ENCODE measurements around the gene SDC4.

The SDC4 gene

DNA sequence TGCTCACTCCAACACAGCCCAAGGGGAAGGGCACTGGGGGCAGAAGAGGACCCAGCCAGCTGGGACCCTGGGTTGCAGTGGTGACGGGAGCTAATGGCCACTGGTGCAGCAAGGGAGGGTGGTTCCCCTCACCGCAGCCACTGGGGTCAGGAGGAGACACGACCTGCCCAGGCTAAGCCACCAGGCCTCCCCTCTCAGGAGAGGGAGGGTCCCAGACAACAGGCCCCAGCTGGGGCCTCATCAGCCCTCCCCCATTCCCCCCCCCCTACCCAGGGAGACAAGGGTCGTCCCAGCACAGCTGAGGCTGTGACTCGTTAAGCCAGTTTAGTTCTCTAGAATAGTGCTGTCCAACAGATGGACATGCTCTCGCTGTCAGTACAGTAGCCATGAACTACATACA is 22.9 kb downstream of the SDC4 start:
- Histone ChIP-seq H3K36me3 (no peaks in the 10 kb centered on the region), H3K4me1 (ENCODE audit: control insufficient read depth in 1 of 2, insufficient read depth in 1 of 2, low read depth in 1 of 2, low read length in 1 of 2) (peaks cover 0 to 10% of the 10 kb centered on the region in 2 experiments), H3K27me3 (no peaks in the 10 kb centered on the region), H3K4me3 (ENCODE audit: low read depth in 1 of 2, low read length in 1 of 2) (no peak overlapping the region), H3K27ac (no peak overlapping the region), H3K9me3 (no peaks in the 10 kb centered on the region)
- no peak for TF ChIP-seq CTCF (IDR thresholded peaks at IDR 0.05)

DNA sequence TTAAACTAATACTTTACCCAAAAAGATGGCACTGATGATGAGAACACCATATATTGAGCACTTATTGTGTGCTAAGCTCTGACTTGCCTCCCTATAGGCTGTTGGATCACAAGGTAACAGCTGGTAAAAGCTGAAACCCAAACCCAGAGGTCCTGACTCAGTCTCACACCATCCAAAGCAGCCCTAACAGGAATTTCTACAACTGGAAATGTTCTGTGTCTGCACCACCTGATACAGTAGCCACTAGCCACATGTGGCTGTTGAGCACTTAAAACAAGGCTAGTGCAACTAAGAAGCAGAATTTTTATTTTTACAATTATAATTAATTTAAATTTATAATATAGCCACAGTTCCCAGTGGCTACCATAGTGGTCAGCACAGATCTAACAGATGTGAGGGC is 24.5 kb downstream of the SDC4 start:
- H3K27ac ChIP-seq = no peak overlapping the region
- H3K27me3 ChIP-seq = no peaks in the 10 kb centered on the region
- no peaks in the 10 kb centered on the region for H3K9me3 ChIP-seq
- peaks cover 8 to 19% of the 10 kb centered on the region in 2 experiments for H3K4me1 ChIP-seq (ENCODE audit: control insufficient read depth in 1 of 2, insufficient read depth in 1 of 2, low read depth in 1 of 2, low read length in 1 of 2)
- TF ChIP-seq CTCF (IDR thresholded peaks at IDR 0.05) = no peak
- no peaks in the 10 kb centered on the region for H3K36me3 ChIP-seq
- H3K4me3 ChIP-seq (ENCODE audit: low read depth in 1 of 2, low read length in 1 of 2) = no peak overlapping the region

- TF ChIP-seq CTCF (IDR thresholded peaks at IDR 0.05) = no peak
- Histone ChIP-seq H3K27ac (no peak overlapping the region), H3K4me1 (ENCODE audit: control insufficient read depth in 1 of 2, insufficient read depth in 1 of 2, low read depth in 1 of 2, low read length in 1 of 2) (peaks cover 9 to 19% of the 10 kb centered on the region in 2 experiments), H3K4me3 (ENCODE audit: low read depth in 1 of 2, low read length in 1 of 2) (no peak overlapping the region), H3K36me3 (no peaks in the 10 kb centered on the region), H3K27me3 (peaks cover 4% of the 10 kb centered on the region), H3K9me3 (no peaks in the 10 kb centered on the region)
Measured at GRCh38 chr20:45322952-45323383, 25.3 kb downstream of the SDC4 start.

DNA sequence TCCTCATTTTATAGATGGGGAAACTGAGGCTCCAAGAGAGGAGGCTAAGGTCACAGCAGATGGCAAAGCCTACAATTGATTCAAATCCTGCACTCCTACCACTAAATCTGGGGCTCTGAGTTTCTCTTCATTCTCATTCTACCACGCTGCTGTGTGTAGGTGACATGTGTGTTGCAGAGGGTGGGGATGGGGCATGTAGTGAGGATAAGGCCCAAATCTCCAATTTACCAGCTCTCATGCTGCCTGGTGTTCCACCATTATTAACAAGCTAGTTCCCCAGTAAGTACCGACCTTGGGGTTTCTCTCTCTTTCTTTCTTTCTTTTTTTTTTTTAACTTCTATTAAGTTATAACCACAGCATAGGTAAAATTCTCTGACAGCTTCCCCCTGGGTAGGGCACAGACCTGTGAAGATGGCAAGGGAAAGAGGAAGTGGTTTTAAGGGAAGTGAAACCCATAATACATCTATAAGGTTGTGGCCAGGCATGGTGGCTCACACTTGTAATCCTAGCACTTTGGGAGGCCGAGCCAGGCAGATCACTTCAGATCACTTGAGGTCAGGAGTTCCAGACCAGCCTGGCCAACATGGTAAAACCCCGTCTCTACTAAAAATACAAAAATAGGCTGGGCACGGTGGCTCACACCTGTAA is 27.2 kb downstream of the SDC4 start:
- Histone ChIP-seq H3K4me1 (ENCODE audit: control insufficient read depth in 1 of 2, insufficient read depth in 1 of 2, low read depth in 1 of 2, low read length in 1 of 2) (peaks cover 9 to 19% of the 10 kb centered on the region in 2 experiments), H3K36me3 (no peaks in the 10 kb centered on the region), H3K4me3 (ENCODE audit: low read depth in 1 of 2, low read length in 1 of 2) (no peak overlapping the region), H3K27ac (peak overlapping the region; percentile 52), H3K9me3 (no peaks in the 10 kb centered on the region), H3K27me3 (peaks cover 23% of the 10 kb centered on the region)
- TF ChIP-seq CTCF (IDR thresholded peaks at IDR 0.05) = no peak

GRCh38 chr20:45318948-45319347 is 29.3 kb downstream of the SDC4 start:
- no peak for TF ChIP-seq CTCF (IDR thresholded peaks at IDR 0.05)
- H3K9me3 ChIP-seq = no peaks in the 10 kb centered on the region
- H3K27ac ChIP-seq = no peak overlapping the region
- H3K4me3 ChIP-seq (ENCODE audit: low read depth in 1 of 2, low read length in 1 of 2) = no peak overlapping the region
- no peaks in the 10 kb centered on the region for H3K36me3 ChIP-seq
- H3K27me3 ChIP-seq = peaks cover 45% of the 10 kb centered on the region
- H3K4me1 ChIP-seq (ENCODE audit: control insufficient read depth in 1 of 2, insufficient read depth in 1 of 2, low read depth in 1 of 2, low read length in 1 of 2) = peaks cover 9 to 19% of the 10 kb centered on the region in 2 experiments

Measured in neutrophil (primary cell).